22Rv1 (cell line): Measurements from ENCODE around the gene IFRD1.

ENCODE experiments used
- H3K27ac ChIP-seq: fragments of 450-650 bp; 2 replicates; pipeline ENCODE4 v1.5.1; 2017
- CTCF ChIP-seq: fragments of 450-650 bp; IDR thresholded peaks from 2 replicates; pipeline ENCODE4 v1.5.1; 2017; ENCODE audit warnings: mild to moderate bottlenecking
- ZFX ChIP-seq: fragments of 450-650 bp; IDR thresholded peaks from 2 replicates; pipeline ENCODE4 v1.6.1; 2017; ENCODE audit warnings: antibody characterized with exemption, borderline replicate concordance

Gene IFRD1

GRCh38 chr7:112423987-112424386 lies 26.3 kb upstream of the IFRD1 start:
- H3K27ac ChIP-seq, result no peak overlapping the region
- TF ChIP-seq CTCF (no peak), ZFX (no peak)

GRCh38 chr7:112427984-112428383 lies 22.3 kb upstream of the IFRD1 start:
- TF ChIP-seq ZFX (no peak), CTCF (no peak)
- no peak overlapping the region for H3K27ac ChIP-seq

- H3K27ac ChIP-seq, result no peak overlapping the region
- no peak for TF ChIP-seq ZFX
- TF ChIP-seq CTCF, result no peak
Observed at GRCh38 chr7:112428715-112429114, 21.5 kb upstream of the IFRD1 start.

GRCh38 chr7:112430649-112431048 lies 19.6 kb upstream of the IFRD1 start:
- TF ChIP-seq ZFX (no peak), CTCF (no peak)
- H3K27ac ChIP-seq, result no peak overlapping the region

GRCh38 chr7:112431803-112432202 lies 18.5 kb upstream of the IFRD1 start:
- H3K27ac ChIP-seq, result no peak overlapping the region
- TF ChIP-seq ZFX (no peak), CTCF (no peak)

GRCh38 chr7:112433289-112433688 lies 17.0 kb upstream of the IFRD1 start:
- no peak overlapping the region for H3K27ac ChIP-seq
- TF ChIP-seq ZFX (no peak), CTCF (no peak)

- no peak for TF ChIP-seq CTCF
- no peak for TF ChIP-seq ZFX
- peak overlapping the region; percentile 14 for H3K27ac ChIP-seq
Observed at GRCh38 chr7:112437072-112437471, 13.2 kb upstream of the IFRD1 start.
